ENCODE results near the gene CSMD2.

DNA sequence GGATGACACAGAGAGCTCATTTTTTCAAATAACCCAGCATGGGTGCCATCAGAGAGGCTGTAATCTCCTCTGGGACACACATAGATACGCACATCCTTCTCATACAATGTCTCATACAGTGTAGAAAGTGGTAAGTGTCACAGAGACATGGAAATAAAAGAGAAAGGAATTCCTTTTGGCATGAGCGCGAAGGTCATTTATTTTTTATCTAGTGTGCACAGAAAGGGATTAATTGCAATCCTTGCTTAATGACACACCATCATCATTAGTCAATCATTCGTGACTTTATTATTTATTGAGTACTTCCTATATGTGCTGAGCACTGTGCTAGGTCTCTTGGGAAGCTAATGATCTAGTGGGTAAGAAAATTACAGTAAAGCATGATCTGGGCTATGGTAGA lies 687.6 kb downstream of the CSMD2 start:
- TF ChIP-seq TP53 (CRISPR knock-in tag; IDR thresholded peaks at IDR 0.05) (no peak), CBFB (CRISPR knock-in tag; IDR thresholded peaks at IDR 0.05; ENCODE audit: low read depth) (no peak), TEAD4 (CRISPR knock-in tag; IDR thresholded peaks at IDR 0.05) (no peak), KAT7 (CRISPR knock-in tag; IDR thresholded peaks at IDR 0.05; ENCODE audit: borderline replicate concordance) (no peak), TEAD1 (CRISPR knock-in tag; IDR thresholded peaks at IDR 0.05) (no peak), NR3C1 (CRISPR knock-in tag; conservative IDR thresholded peaks at IDR 0.05; ENCODE audit: low read depth) (no peak), SMAD3 (CRISPR knock-in tag; IDR thresholded peaks at IDR 0.05; ENCODE audit: borderline replicate concordance) (no peak), IRF2 (CRISPR knock-in tag; IDR thresholded peaks at IDR 0.05; ENCODE audit: borderline replicate concordance, low read depth) (no peak), CREM (CRISPR knock-in tag; IDR thresholded peaks at IDR 0.05) (no peak)
- TF ChIP-seq, protein P1, sequence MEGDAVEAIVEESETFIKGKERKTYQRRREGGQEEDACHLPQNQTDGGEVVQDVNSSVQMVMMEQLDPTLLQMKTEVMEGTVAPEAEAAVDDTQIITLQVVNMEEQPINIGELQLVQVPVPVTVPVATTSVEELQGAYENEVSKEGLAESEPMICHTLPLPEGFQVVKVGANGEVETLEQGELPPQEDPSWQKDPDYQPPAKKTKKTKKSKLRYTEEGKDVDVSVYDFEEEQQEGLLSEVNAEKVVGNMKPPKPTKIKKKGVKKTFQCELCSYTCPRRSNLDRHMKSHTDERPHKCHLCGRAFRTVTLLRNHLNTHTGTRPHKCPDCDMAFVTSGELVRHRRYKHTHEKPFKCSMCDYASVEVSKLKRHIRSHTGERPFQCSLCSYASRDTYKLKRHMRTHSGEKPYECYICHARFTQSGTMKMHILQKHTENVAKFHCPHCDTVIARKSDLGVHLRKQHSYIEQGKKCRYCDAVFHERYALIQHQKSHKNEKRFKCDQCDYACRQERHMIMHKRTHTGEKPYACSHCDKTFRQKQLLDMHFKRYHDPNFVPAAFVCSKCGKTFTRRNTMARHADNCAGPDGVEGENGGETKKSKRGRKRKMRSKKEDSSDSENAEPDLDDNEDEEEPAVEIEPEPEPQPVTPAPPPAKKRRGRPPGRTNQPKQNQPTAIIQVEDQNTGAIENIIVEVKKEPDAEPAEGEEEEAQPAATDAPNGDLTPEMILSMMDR (IDR thresholded peaks at IDR 0.05) = no peak
- TF ChIP-seq, protein P2, sequence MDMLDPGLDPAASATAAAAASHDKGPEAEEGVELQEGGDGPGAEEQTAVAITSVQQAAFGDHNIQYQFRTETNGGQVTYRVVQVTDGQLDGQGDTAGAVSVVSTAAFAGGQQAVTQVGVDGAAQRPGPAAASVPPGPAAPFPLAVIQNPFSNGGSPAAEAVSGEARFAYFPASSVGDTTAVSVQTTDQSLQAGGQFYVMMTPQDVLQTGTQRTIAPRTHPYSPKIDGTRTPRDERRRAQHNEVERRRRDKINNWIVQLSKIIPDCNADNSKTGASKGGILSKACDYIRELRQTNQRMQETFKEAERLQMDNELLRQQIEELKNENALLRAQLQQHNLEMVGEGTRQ (CRISPR knock-in tag; IDR thresholded peaks at IDR 0.05) = no peak
- TF ChIP-seq, protein P3, sequence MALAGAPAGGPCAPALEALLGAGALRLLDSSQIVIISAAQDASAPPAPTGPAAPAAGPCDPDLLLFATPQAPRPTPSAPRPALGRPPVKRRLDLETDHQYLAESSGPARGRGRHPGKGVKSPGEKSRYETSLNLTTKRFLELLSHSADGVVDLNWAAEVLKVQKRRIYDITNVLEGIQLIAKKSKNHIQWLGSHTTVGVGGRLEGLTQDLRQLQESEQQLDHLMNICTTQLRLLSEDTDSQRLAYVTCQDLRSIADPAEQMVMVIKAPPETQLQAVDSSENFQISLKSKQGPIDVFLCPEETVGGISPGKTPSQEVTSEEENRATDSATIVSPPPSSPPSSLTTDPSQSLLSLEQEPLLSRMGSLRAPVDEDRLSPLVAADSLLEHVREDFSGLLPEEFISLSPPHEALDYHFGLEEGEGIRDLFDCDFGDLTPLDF (CRISPR knock-in tag; IDR thresholded peaks at IDR 0.05) = no peak
- TF ChIP-seq, protein P4, sequence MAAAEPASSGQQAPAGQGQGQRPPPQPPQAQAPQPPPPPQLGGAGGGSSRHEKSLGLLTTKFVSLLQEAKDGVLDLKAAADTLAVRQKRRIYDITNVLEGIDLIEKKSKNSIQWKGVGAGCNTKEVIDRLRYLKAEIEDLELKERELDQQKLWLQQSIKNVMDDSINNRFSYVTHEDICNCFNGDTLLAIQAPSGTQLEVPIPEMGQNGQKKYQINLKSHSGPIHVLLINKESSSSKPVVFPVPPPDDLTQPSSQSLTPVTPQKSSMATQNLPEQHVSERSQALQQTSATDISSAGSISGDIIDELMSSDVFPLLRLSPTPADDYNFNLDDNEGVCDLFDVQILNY (CRISPR knock-in tag; IDR thresholded peaks at IDR 0.05) = no peak

Data from WTC11 (cell line).